Posterior cingulate gyrus (tissue), 11 donors: ENCODE measurements around the gene PTPRN2.

Experiments
- DNase-seq, 10 donors: peaks; one replicate each; pipeline versions ENCODE4 v3.0.0 to v3.0.0-alpha.2; 2020 to 2021; ENCODE audit warnings: mixed read lengths in 3 of 10
- intact Hi-C: fragments of 100-400 bp; cut with DNase I; formaldehyde crosslinking; loops from one replicate; pipeline ENCODE4 v1.15.1; 2023

Gene PTPRN2

DNA sequence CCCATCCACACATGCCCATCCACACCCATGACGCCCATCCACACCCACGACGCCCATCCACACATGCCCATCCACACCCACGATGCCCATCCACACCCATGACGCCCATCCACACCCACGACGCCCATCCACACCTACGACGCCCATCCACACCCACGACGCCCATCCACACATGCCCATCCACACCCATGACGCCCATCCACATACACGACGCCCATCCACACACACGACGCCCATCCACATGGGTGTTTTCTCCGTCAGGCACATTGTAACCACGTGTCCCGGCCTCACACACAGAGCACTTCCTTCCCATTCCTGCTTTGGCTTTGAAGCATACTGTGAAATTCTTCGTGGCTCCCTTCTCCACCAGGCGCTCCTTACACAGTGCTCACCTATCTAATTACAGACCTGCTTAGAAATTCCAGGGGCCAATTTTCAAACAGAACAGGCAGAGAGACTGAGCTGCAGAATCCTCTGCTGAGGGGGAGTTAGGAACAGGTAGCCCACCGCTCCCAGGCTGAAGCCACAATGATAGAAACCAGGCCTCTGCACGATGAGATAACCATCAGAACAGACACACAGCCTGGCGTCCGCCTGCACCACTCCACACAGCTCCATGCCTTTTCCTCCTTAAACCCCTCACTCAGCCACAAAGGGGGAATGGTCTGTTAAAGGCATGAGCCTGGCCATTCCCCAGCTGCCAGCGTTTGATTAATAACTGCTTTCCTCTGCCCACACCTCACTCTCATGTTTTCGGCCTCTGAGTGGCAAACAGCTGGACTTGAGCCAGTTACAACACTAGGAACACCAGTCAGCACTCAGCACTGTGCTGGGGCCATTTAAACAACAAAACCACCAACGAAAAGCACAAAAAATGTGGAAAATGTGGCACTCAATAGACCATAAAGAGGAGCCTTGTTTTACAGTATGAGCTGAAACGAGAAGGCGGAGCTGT lies 501.6 kb downstream of the PTPRN2 start:
- peak in 1 of 10 donors; percentile 62 for DNase-seq

GRCh38 chr7:158084555-158084954 lies 503.1 kb downstream of the PTPRN2 start:
- intact Hi-C loops = no loop called here
- peak in 1 of 10 donors; percentile 57 for DNase-seq

More for the DNA sequence above, 501.6 kb downstream of the PTPRN2 start:
- intact Hi-C loops = no loop called here

DNA sequence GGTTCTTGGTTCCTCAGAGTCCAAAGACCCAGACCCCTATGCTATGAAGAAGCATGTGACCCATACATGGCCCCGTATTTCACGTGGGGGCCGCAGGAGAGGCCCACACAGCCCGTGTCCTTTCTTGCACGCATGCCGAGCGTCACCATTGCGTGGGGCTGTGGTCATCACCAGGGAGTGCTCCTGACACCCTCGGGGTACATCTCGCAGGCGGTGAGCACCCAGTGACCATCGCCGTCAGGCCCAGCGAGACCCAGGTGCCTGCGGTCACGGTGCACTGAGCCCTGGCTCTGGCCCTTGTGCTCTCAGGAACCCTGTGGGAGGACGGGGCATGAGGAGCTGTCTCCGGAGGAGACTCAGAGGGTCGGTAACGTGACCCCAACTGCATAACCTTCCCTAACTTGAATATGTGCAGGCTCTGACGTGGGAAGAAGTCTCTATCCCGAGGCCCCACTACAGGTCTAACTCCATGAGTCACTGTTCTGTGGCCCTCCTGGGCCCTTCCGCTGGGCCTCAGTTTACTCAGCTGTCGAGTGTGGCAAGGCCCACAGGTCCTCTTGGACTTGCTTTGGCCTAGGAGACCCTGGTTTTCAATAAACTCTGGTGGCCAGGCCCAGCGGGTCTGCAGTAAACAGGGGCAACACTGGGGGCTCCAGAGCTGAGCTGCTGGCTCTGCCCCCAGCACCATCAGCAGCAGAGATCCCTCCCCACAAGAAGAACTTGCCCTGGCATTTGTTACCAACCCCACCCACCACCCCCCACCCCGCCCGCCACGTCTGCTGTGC lies 503.9 kb downstream of the PTPRN2 start:
- intact Hi-C loops = no loop called here
- peak in 1 of 10 donors; percentile 75 for DNase-seq

DNA sequence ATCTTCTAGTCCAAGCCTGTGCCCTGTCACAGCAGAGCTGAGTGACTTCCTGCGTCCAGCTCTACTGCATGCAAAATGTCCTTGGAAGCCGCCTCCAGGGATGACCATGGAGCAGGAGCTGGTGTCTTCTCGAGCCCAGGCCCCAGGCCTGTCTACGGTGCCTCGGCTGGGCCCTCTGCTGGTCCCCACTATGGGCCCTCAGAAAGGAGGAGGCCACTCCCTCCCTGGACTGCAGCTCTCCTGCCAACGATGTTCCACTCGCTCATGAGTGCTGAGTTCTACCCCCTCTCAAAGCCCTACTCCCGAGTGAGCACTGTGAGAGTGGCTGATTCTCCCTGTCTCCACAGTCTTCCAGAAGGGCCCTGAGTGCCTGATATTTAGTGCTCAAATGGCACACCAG lies 504.9 kb downstream of the PTPRN2 start:
- DNase-seq = peak in 2 of 10 donors; percentile 70 to 73
- intact Hi-C loops = no loop called here

- DNase-seq = peak in 2 of 10 donors; percentile 55 to 56
- intact Hi-C loops = no loop called here
Observed at GRCh38 chr7:158080899-158081445, 506.7 kb downstream of the PTPRN2 start.

GRCh38 chr7:158077934-158078910 lies 509.4 kb downstream of the PTPRN2 start:
- intact Hi-C loops = no loop called here
- peak in 1 of 10 donors; percentile 46 for DNase-seq

GRCh38 chr7:158077151-158077840 lies 510.3 kb downstream of the PTPRN2 start:
- DNase-seq = peak in 1 of 10 donors; percentile 64
- intact Hi-C loops = no loop called here

- peak in 2 of 10 donors; percentile 44 to 70 for DNase-seq
- intact Hi-C loops = no loop called here
Observed at GRCh38 chr7:158076656-158077055, 511.0 kb downstream of the PTPRN2 start.

GRCh38 chr7:158076215-158076614 lies 511.4 kb downstream of the PTPRN2 start:
- intact Hi-C loops = no loop called here
- DNase-seq = peak in 2 of 10 donors; percentile 72 to 73

- intact Hi-C loops = no loop called here
- peak in 3 of 10 donors; percentile 83 to 88 (median 84) for DNase-seq
Observed at GRCh38 chr7:158075633-158076001, 512.0 kb downstream of the PTPRN2 start.

GRCh38 chr7:158074896-158075632 lies 512.6 kb downstream of the PTPRN2 start:
- intact Hi-C loops = no loop called here
- DNase-seq = peak in 3 of 10 donors; percentile 80 to 88 (median 84)

DNA sequence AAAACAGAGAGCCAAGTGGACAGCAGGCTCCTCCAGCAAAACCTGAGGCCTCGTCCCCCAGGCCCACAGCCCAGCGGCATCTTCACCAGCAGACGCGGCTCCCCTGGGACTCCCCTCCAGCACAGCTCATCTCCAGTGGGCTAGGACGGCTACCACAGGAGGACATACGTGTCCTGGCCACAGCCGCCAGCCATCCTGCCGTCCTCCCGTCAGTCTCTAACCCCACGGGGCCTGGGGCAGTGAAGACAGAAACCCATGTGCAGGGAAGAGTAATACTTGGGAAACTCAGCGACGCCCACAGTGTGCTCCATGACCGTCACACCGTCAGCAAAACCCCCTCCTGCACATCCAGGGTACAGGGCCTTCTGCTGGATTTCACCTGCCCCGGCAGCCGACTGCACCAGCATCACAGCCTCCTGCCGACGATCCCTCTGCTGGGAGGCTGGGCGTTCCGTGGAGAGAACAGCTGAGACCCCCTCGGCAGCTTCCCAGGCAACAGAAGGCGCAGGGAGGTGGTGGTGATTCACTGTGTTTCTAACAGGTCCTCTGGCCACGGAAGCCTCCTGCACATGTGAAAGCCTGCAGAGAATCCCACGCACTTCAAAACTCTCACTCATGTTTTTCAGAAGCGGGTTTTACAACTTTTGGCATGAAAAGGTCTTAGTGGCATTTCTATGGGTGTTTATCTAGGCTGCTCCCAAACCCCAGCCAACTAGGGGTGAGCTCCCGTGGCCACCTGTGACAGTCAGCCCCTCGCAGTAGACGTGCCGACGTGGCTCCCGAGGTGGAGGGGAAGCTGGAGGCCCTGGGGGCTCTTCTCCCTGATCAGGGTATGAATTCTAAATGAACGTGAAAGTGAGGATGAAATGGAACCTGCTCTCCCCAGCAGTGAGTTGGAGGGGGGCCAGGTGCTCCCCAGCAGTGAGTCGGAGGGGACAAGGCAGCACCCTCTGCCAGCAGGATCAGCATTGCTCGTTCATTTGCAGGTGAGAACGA lies 513.5 kb downstream of the PTPRN2 start:
- intact Hi-C loops = no loop called here
- peak in 8 of 10 donors; percentile 30 to 92 (median 64) for DNase-seq

DNA sequence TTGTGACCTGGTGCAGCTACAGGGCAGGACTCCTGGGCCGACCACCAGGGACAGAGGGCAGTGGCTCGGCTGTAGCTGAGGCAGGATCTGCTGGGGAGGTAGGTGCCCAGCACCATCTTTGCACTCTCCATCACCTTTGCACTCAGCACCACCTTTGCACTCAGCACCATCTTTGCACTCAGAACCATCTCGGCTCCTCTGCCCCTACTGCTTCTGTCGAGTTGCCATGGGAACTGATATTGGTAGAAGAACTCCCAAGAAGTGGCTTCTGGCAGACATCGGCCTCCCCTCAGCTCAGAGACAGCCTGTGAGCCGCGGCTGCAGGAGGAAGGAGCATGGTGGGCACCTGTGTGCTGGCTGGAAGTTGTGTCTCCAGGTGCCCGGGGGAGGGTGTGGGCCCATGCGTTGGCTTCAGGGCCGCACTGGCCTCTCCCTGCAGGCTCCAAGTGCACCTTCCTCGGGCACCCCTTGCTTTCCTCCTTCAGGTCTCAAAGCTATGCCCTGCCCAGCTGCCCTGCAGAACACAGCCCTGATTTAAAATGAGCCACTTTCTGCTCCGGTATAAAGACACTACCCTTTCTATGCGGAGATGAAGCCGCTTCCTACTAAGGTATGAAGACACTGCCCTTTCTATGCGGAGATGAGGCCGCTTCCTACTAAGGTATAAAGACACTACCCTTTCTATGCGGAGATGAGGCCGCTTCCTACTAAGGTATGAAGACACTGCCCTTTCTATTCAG lies 514.5 kb downstream of the PTPRN2 start:
- peak in 1 of 10 donors; percentile 83 for DNase-seq
- intact Hi-C loops = no loop called here

- peak in 2 of 10 donors; percentile 59 for DNase-seq
- intact Hi-C loops = no loop called here
Observed at GRCh38 chr7:158070222-158070920, 517.3 kb downstream of the PTPRN2 start.

DNA sequence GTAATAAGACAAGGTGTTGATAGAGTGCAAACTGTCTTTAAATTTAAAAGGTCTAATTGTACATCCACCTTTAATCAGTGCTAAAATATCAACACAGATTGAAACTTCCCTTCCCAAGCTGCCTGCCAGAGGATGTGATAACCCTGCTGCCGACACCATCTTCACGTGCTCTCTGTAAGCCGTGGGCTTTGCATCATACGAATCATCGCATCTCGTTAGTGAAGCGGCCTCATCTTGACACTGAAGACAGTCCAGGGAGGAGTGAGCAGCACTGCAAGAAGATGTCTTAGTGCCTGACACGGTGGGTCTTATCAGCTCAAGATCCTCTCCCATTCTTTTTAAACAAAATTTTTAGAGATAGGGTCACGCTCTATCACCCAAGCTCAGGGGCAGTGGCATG lies 518.8 kb downstream of the PTPRN2 start:
- DNase-seq = peak in 1 of 10 donors; percentile 28
- intact Hi-C loops = no loop called here
